CD1c-positive myeloid dendritic cell (primary cell): ENCODE measurements around the gene ERP29.
"Not testable (repeated sequence)": the region's sequence is repeated elsewhere in the genome, so short reads cannot be mapped to it uniquely, and the experiment has no call there.

Source experiments
- DNase-seq: peaks from one replicate; pipeline ENCODE4 v3.0.0-alpha.2; 2016; ENCODE audit errors: extremely low spot score

Gene ERP29

GRCh38 chr12:112001576-112001975 lies 11.7 kb upstream of the ERP29 start:
- DNase-seq = no peak

- DNase-seq = no peak
Measured at GRCh38 chr12:112004041-112004440, 9.2 kb upstream of the ERP29 start.

GRCh38 chr12:112005419-112006395 lies 7.5 kb upstream of the ERP29 start:
- peak; percentile 10 for DNase-seq

- DNase-seq = no peak
Measured at GRCh38 chr12:112007945-112008344, 5.3 kb upstream of the ERP29 start.

- no peak for DNase-seq
Measured at GRCh38 chr12:112008918-112009317, 4.3 kb upstream of the ERP29 start.

- DNase-seq = not testable (repeated sequence)
Measured at GRCh38 chr12:112009596-112009995, 3.6 kb upstream of the ERP29 start.

- no peak for DNase-seq
Measured at GRCh38 chr12:112010415-112011344, 2.5 kb upstream of the ERP29 start.

GRCh38 chr12:112011685-112012084 lies 1.5 kb upstream of the ERP29 start:
- DNase-seq = no peak

- peak; percentile 56 for DNase-seq
Measured at GRCh38 chr12:112013601-112014402, 576 bp downstream of the ERP29 start.

GRCh38 chr12:112015938-112016337 lies 2.7 kb downstream of the ERP29 start:
- no peak for DNase-seq

- DNase-seq = no peak
Measured at GRCh38 chr12:112017041-112017440, 3.8 kb downstream of the ERP29 start.

- DNase-seq = no peak
Measured at GRCh38 chr12:112018571-112019237, 5.5 kb downstream of the ERP29 start.

GRCh38 chr12:112020947-112021457 lies 7.8 kb downstream of the ERP29 start:
- DNase-seq = no peak

GRCh38 chr12:112022241-112023016 lies 9.2 kb downstream of the ERP29 start:
- DNase-seq = no peak

- DNase-seq = no peak
Measured at GRCh38 chr12:112023759-112024396, 10.7 kb downstream of the ERP29 start.

- DNase-seq = peak; percentile 8
Measured at GRCh38 chr12:112025808-112026375, 12.7 kb downstream of the ERP29 start.

GRCh38 chr12:112029301-112029700 lies 16.1 kb downstream of the ERP29 start:
- peak; percentile 48 for DNase-seq

- DNase-seq = no peak
Measured at GRCh38 chr12:112031472-112031871, 18.2 kb downstream of the ERP29 start.

GRCh38 chr12:112032292-112032691 lies 19.1 kb downstream of the ERP29 start:
- DNase-seq = no peak
